GM18909 (cell line): ENCODE data around the gene BGN.

Source experiments
- ATAC-seq: cut with Tn5 transposase; IDR thresholded peaks from one replicate; pipeline ENCODE4 v1.9.1; 2021; ENCODE audit warnings: mild to moderate bottlenecking; ENCODE audit not compliant: unreplicated experiment, poor library complexity

The BGN gene

DNA sequence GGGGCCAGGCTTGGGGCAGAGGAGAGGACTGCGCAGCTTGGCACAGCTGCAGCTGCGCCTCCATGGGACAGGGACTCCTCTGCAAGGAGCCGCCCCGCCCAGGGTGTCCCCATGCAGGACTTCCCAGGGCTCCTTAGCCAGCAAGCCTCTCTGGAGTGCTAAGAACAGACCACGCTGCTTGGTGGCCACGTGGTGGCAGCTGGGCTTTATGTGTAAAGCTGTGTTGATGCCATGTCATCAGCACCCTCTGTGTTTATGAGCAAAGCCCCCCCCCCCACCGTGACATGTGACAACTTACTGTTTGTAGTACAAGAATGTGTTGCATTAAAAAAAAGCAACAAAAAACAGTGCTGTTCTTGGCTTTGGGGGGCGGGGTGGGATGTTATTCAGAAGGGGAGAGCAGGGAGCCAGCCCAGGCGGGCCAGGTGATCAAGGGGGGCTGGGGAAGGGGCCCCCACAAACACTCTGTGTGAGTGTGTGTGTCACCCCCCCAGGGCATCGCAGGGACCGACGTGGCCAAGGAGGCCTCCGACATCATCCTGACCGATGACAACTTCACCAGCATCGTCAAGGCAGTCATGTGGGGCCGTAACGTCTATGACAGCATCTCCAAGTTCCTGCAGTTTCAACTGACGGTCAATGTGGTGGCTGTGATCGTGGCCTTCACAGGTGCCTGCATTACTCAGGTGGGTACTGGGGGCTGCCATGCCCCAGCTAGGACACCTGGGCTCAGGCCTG is 63.0 kb downstream of the BGN start:
- ATAC-seq: no peak
